IPS DF 4.7 (cell line): Measurements from ENCODE around the gene SPIB.
"Not testable (repeated sequence)": the region's sequence is repeated elsewhere in the genome, so short reads cannot be mapped to it uniquely, and the experiment has no call there.

Experiments
- DNase-seq: peaks from one replicate; pipeline ENCODE4 v3.0.0-alpha.2; 2013; ENCODE audit warnings: low spot score; ENCODE audit errors: extremely low read depth

SPIB gene

DNA sequence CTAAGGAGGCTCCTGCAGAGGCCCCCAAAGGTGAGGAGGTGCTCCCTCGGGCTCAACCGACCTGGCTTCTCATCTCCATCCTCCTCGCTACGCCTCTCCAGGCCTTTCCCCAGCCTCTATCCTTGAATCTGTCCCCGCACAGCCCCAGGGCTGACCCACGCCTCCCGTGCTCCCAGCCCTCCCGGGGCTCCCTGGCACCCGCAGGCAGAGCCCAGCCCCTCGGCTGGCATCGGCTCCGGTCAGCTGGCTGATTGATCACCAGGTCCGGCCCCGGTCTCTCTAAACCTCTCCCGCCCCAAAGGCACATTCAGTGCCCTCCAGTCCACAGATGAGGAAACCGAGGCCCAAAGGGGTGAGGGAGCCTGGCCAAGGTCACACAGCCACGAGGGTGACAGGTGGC lies 16.5 kb downstream of the SPIB start:
- DNase-seq, result no peak

DNA sequence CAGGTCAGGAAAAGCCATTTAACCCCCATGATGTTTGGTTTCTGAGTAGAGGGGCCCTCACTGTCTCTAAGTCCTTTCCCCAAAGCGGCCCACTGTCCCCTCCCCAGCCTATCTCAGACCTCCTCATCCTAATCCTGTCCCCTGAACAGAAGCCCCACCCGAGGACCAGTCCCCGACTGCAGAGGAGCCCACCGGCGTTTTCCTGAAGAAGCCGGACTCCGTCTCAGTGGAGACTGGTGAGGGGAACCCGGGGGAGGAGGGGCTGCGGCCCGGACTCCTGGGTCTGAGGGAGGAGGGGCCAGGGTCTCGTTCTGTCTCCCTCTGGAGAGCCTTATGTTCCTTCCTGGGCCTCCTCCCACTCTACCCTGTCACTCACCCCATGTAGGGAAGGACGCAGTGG lies 16.9 kb downstream of the SPIB start:
- no peak for DNase-seq

DNA sequence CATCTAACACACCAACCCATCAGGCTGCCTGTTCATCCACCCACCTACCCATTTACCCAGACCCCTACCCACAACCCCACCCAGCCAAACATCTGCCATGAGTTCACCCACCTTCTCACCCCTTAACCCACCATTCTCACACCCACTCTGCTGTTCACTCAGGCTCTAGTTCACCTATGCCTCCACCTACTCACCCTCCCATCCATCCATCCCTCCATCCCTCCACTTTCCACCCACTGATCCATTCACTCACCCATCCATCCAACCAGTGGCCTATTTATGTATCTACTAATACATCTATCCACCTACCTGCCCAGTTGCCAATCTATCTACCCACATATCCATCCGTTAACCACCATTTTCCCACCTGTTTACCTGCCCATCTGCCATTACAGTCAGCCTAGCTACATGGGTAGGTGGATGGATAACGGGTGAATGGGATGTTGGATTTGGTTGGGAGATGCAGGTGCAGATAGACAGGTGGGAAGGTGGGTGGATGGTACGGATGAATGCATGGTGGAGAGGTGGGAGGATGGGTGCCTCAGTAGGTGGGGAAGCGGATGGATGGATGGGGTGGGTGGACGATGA lies 19.2 kb downstream of the SPIB start:
- no peak for DNase-seq

DNA sequence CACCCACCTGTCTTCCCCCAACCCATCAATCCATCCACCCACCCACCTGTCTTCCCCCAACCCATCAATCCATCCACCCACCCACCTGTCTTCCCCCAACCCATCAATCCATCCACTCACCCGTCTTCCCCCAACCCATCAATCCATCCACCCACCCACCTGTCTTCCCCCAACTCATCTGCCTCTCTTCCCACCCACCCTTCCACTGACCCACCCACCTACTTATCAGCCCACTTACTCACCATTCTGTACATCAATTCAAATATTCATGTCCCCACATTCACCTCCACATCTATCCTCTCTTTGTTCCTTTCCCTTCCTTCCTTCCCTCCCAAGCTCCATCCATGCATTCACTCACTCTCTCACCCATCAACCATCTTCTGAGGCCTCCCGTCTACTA lies 20.4 kb downstream of the SPIB start:
- DNase-seq, result not testable (repeated sequence)

GRCh38 chr19:50444059-50444458 lies 25.3 kb downstream of the SPIB start:
- no peak for DNase-seq

DNA sequence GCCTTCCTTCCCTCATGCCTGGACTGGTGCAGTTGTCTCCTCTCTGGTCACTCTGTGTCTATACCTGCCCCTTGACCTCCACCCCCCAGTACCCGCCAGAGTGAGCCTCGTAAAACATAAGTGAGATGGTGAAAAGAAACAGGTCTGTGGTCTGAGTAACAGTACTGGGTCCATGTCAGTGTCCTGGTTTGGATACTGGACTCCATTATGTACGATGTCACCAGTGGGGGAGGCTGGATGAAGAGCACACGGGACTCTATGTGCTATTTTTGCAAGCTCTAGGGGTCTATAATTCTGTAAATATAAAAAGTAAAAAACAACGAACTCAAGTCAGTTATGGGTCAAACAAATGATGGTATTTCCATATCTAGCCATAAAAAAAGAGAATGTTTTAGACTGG lies 28.3 kb downstream of the SPIB start:
- DNase-seq, result no peak

DNA sequence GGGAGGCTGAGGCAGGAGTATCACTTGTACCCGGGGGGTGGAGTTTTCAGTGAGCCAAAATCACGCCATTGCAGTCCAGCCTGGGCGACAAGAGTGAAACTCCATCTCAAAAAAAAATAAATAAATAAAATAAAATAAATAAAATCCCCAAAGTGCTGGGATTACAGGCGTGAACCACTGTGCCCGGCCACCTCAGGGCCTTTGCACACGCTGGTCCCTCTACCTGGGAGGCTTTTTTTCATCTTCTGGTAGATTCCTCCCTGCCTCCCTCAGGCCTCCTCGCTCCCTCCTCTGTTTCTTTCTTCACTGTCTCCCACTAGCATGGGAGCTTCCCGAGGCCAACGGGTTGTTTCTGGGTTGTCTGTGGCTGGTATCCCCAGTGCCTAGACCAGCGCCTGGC lies 29.0 kb downstream of the SPIB start:
- no peak for DNase-seq

- no peak for DNase-seq
Observed at GRCh38 chr19:50449236-50449899, 30.6 kb downstream of the SPIB start.

DNA sequence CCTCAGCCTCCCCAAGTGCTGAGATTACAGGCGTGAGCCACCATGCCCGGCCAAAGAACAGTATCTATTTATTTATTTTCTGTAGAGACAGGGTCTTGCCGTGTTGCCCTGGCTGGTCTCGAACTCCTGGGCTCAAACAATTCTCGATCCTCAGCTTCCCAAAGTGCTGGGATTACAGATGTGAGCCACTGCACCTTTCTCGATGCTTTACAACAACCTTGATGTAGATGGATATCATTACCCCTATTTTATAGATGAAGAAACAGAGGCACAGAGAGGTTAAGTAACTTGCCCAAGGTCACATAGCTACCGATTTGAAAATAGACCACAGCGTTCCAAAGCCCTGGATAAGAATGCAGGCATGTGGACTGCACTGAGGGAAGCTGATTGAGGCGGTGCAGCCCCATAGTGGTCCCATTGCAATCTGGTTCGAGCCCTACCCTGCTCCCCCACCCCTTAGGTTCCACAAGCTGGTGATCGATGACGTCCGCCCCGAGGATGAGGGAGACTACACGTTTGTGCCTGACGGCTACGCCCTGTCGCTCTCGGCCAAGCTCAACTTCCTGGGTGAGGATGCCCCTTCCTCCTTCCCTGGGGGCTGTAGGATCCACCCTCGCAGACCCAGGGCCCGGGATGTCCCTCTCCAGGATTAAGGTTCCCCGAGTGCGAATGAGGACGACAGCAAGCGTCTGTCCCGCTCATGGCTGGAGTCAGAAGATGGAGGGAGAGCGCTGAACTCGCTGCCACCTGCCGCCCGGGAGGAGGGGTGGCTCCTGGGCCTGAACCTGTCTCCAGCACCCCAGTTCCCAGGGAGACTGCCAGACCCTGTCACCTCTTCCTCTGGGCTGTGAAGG lies 31.9 kb downstream of the SPIB start:
- DNase-seq, result no peak

DNA sequence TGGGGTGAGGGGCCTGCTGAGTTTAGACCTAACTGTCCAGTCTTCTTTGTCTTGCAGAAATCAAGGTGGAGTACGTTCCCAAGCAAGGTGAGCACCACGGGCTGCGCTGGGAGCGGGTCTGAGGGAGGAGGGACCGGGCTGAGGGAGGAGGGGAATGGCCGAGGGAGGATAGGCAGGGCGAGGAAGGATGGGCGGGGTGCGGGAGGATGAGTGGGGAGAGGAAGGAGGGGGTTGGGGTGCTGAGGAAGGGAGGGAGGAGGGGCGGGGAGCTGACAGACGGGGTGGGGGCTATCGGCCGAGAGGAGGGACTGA lies 32.4 kb downstream of the SPIB start:
- no peak for DNase-seq

GRCh38 chr19:50453243-50453642 lies 34.5 kb downstream of the SPIB start:
- no peak for DNase-seq

GRCh38 chr19:50455992-50456391 lies 37.3 kb downstream of the SPIB start:
- no peak for DNase-seq

DNA sequence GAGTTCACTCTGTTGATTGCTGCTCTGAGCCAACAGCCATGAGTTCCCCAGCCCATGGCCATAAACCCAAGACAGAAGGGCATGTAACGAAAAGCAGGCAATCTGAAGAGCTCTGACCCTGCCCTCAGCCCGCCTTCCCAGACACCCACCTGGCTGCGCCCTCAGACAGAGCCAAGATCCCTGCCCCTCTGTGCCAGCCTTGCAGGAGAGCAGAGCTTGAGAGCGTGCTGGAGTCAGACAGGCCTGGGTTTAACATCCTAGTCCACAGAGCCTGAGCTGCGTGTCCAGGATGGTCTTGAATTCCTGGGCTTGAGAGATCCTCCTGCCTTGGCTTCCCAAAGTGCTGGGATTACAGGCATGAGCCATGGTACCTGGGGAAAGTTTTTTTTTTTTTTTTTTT lies 38.6 kb downstream of the SPIB start:
- DNase-seq, result no peak

GRCh38 chr19:50458396-50459066 lies 39.8 kb downstream of the SPIB start:
- no peak for DNase-seq

DNA sequence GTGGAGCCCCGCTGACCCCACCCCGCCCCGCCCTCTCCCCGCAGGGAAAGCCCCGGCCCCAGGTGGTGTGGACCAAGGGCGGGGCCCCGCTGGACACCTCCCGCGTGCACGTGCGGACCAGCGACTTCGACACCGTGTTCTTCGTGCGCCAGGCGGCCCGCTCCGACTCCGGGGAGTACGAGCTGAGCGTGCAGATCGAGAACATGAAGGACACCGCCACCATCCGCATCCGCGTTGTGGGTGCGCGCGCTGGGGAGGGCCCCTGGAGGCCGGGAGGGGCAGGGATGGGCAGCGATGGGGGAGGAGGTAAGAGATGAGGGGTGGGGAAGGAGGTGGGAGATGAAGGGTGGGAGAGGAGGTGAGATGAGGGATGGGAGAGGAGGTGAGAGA lies 40.3 kb downstream of the SPIB start:
- DNase-seq, result no peak

GRCh38 chr19:50459638-50460037 lies 40.9 kb downstream of the SPIB start:
- DNase-seq, result no peak

- no peak for DNase-seq
Observed at GRCh38 chr19:50460161-50460765, 41.5 kb downstream of the SPIB start.

DNA sequence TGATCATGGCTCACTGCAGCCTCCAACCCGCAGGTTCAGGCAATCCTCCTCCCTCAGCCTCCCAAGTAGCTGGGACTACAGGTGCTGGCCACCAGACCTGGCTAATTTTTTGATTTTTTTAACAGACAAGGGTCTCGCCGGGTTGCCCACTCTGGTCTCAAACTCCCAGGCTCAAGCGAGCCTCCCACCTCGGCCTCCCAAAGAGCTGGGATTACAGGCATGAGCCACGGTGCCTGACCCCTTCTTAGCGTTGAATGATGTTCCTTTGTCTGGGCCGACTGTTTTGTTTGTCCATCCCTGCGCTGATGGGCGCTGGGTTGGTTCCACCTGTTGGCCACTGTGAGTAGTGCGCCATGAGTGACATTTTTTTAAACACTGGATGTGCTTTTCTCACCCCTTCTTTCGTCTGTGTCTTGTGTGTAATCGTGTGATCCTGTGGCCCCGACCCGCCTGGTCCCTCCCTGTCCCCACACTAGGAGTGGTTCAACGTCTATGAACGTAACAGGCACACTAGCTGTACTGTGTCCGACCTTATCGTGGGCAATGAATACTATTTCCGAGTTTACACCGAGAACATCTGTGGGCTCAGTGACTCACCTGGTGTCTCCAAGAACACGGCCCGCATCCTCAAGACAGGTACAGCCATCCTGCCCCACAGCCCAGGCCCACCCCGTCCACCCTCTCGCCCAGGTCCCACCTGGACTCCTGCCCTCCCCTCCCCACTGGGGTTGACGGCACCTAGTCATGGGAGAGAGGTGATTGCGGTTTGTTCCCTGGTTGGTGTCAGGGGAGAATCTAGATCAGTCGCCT lies 42.5 kb downstream of the SPIB start:
- DNase-seq, result no peak

GRCh38 chr19:50462970-50463369 lies 44.2 kb downstream of the SPIB start:
- DNase-seq, result no peak

DNA sequence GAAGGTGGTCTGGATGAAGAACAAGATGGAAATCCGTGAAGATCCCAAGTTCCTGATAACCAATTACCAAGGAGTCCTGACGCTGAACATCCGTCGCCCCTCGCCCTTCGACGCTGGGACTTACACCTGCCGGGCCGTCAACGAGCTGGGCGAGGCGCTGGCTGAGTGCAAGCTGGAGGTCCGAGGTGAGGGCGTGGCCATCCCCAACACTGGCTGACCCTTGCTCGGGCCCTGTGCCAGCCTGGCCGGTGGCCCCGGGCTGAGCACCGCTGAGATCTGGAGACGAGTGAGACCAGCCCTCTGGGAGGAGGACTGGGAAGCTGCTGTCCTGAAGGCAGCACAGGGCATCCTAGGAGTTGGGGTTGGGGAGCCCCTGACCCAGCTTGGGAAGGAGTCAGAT lies 45.6 kb downstream of the SPIB start:
- no peak for DNase-seq

GRCh38 chr19:50465000-50465399 lies 46.3 kb downstream of the SPIB start:
- DNase-seq, result no peak
